H4 (cell line): ENCODE results near the gene GRAMD4. TPM values are rescaled to one million over a fixed set of nuclear protein-coding genes. Genes with fewer than 3 reads are reported as not detected.

Experiments
- DNase-seq: peaks from one replicate; pipeline ENCODE4 v3.0.0-alpha.2; 2015; ENCODE audit warnings: low spot score
- total RNA-seq: library from RNA; depleted of rRNA; stranded (reverse); fragments of >200 nt; shearing (Covaris generic); gene quantifications from 2 replicates; pipeline ENCODE4 v1.2.3, GENCODE V29; 2014

GRAMD4 gene
- total RNA-seq, 1 experiment from 2014 or later: 3.2 TPM

DNA sequence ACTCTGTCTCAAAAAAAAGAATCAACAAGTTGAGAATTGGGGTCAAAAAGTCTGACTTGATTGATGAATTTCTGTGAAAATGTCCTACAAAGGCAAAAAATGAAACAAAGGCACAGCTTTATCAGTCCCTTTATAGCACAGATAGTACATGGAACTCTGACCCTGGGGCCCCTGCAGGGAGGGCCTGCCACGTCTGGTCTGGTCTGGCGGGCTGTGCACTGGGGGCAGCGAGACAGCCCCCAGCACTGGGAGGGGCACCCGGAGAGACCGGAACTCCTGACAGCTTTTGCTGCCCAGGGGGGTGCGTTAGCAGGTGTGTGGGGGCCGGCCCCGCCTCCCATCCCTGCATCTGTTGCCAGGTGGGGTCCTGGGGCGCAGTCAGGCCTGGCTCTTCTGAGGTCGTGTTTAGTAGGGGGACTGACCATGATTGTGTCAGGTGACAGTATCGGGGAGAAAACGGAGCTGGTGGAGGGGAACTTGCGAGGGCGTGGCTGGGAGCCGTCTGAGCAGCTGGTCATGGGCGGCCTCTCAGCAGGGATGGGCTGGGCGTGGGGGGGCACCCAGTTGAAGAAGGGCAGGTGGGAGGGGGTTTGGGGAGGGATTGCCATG lies 51.7 kb downstream of the GRAMD4 start:
- no peak for DNase-seq

- DNase-seq: no peak
Measured at GRCh38 chr22:46672731-46673130, 52.5 kb downstream of the GRAMD4 start.

GRCh38 chr22:46673205-46673604 lies 53.0 kb downstream of the GRAMD4 start:
- DNase-seq: no peak

GRCh38 chr22:46673662-46674236 lies 53.6 kb downstream of the GRAMD4 start:
- no peak for DNase-seq

DNA sequence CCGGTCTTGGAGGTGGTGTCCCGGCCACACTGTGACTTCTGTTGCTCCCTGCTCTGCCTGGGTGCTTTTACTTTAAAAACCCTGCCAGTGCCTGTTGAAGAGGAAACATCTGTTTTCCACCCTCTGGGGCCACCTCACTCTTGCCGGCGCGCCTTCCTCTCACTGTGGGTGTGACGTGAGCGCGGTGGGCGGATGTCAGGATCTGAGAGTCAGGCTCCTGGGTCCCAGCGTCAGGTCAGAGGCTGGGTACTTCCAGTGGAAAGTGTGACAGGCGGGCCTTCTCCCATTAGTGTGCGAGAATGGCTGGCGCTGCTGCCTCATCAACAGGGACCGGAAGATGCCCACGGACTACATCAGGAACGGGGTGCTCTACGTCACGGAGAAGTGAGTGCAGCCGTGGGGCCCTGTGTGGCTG lies 54.2 kb downstream of the GRAMD4 start:
- no peak for DNase-seq

DNA sequence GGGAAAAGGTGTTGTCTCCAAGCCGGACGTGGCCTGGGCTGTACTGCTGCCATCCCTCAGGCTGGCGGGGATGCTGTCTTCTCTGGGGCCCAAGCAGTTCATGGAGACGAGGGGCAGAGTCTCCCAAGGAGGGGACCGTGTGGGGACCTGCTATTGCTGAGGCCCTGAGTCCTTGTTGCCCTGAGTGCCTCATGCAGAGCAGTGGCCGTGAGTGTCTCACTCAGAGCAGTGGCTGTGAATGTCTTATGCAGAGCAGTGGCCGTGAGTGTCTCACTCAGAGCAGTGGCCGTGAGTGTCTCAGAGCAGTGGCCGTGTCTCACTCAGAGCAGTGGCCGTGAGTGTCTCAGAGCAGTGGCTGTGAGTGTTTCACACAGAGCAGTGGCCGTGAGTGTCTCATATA lies 54.7 kb downstream of the GRAMD4 start:
- DNase-seq: no peak

GRCh38 chr22:46675479-46675878 lies 55.3 kb downstream of the GRAMD4 start:
- DNase-seq: no peak

GRCh38 chr22:46675938-46676337 lies 55.8 kb downstream of the GRAMD4 start:
- no peak for DNase-seq

- DNase-seq: no peak
Measured at GRCh38 chr22:46676479-46676878, 56.3 kb downstream of the GRAMD4 start.

GRCh38 chr22:46676881-46677280 lies 56.7 kb downstream of the GRAMD4 start:
- DNase-seq: no peak

- no peak for DNase-seq
Measured at GRCh38 chr22:46677323-46678002, 57.3 kb downstream of the GRAMD4 start.

GRCh38 chr22:46678003-46678657 lies 57.9 kb downstream of the GRAMD4 start:
- no peak for DNase-seq

GRCh38 chr22:46678785-46679700 lies 58.9 kb downstream of the GRAMD4 start:
- no peak for DNase-seq

GRCh38 chr22:46679706-46680269 lies 59.6 kb downstream of the GRAMD4 start:
- no peak for DNase-seq

DNA sequence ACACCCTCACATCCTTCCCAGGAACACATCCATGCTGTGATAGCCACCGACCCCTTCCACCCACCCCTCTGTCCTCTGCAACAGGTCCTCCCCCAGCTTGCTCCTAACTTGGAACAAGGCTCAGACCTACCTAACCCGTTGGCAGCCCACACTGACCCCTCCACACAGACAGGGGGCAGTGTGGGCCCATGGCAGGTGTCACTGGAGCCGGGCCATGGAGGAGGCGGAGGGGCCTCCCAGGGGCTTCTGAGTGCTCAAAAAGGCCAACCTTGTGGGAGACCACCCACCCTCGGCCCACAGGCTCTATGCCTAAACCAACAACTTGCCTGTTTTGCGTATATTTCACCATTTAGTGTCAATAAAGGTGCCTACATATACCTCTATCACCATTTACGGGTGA lies 60.8 kb downstream of the GRAMD4 start:
- DNase-seq: no peak

DNA sequence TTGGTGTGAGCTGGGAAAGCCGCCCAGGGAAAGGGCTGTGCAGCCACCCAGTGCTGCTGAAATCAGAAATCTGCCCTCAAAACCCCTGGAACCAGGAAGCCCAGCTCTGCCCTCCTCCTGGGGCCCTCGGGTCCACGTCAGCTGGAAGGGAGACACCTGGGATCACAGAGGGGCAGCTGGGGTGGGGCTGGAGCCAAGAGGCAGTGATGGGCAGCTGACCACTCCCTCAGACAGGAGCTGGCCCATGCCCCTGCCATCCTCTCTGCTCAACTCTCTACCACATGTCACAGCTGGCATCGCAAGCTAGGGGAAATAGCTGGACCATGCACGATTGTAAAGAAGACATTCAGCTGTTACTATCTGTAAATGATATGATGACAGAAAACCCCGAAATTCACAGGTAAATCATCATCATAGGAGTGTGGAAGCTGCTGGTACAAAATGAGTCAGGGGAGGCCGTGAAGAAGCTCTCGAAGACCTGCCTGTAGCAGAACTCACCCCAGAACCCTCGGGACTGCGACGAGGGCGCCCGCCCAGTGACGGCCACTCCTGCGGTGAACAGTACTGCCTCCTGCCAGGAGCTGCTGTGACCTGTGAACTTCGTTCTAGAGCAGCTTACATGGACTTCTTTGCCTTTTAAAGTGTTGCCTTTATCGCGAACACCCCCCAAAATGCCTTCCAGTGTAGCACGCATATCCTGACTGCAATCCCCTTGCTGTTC lies 62.0 kb downstream of the GRAMD4 start:
- DNase-seq: no peak

- no peak for DNase-seq
Measured at GRCh38 chr22:46684706-46685105, 64.5 kb downstream of the GRAMD4 start.

DNA sequence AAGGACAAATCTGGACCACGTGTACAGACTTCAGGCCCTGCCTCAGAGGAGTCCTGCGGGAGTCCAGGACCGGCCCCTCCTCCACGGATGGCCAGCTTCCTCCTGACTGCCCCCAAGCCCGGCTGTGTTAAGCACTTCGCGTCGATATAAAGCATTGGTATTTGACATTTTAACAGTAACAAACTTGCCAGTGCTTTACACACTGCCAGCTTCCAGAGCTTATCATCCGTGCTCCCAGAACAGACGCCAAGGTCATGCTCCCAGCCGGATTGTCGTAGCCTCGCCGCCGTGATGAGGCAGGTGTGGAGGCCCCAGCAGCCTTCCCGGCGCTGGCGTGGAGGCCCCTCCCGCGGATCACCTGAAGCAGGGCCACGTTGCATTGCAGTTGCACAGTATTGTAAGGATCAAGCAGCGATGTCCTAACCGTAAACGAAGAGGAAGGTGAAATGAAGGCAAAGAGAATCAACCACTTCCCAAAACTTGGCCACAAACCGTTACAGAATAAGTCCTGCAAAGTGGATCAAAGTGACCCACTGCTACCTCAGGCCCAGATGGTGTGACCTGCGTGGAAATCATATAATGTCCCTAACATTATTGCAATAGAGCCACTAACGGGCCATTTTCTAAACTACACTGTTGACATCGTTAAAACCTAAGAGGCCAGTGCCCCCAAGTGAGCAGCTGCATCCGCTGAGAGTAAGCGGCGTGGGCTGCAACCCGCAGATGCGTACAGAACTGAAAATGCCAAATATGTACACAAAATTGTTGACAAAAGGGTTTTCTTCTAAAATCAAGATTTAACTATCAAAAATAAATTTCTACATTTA lies 66.2 kb downstream of the GRAMD4 start:
- DNase-seq: no peak

DNA sequence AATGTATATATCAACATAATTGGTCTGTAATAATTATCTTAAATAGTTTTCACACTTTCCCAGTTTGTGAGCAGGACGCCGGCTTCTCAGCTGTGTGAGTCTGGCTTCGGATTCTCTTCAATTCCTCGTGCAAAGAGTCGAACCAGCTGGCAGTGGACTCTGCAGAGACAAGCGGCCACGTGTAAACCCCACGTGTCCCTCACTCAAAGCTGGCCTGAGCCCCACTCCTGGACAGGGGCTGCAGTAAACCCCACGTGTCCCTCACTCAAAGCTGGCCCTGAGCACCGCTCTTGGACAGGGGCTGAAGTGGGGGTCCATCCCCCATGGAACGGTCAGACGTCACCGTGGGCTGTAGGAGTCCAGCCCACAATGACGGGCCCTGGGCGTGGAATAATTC lies 66.9 kb downstream of the GRAMD4 start:
- no peak for DNase-seq

- no peak for DNase-seq
Measured at GRCh38 chr22:46687460-46687859, 67.3 kb downstream of the GRAMD4 start.
